HG02623 (cell line): ENCODE data around the gene GRID2.
"Not testable (repeated sequence)": the region's sequence is repeated elsewhere in the genome, so short reads cannot be mapped to it uniquely, and the experiment has no call there.

Source experiments
- ATAC-seq: cut with Tn5 transposase; IDR thresholded peaks from one replicate; pipeline ENCODE4 v1.9.1; 2021; ENCODE audit warnings: moderate library complexity; ENCODE audit not compliant: unreplicated experiment

Gene GRID2

DNA sequence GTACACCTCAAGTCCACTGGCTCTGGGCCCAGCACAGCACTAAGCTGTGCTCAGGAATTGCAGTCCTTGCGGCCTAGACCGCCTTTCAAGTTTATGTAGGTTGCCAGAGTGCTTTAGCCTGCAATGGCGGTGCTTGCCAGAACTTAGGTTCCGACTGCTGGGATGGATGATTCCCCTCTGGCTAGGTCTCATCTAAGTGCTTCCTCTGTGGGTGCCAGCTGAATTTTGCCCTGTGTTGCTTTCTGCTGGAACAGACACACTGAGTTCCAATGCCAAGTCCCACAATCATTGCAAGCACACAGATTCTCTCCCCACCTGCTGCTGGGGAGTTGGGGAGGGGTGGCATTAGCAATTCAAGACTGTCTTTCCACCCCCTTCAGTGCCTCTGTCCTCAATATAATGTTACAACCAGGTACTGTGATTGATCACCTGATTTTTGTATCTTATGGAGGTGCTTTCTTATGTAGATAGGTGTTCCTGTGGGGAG is 129.5 kb downstream of the GRID2 start:
- no peak for ATAC-seq

DNA sequence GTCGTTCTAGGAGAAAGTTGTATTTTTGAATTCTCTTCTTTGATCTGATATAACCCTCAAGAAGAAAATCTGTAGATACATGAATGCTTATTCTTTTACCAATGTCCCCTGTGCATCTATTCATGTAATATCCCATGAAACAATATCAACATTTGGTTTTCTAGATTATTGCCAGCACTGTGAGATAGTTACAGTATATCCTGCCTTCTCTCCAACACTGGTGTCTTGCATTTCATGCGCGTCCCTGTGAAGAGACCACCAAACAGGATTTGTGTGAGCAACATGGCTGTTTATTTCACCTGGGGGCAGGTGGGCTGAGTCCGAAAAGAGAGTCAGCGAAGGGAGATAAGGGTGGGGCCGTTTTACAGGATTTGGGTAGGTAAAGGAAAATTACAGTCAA is 135.0 kb downstream of the GRID2 start:
- not testable (repeated sequence) for ATAC-seq

DNA sequence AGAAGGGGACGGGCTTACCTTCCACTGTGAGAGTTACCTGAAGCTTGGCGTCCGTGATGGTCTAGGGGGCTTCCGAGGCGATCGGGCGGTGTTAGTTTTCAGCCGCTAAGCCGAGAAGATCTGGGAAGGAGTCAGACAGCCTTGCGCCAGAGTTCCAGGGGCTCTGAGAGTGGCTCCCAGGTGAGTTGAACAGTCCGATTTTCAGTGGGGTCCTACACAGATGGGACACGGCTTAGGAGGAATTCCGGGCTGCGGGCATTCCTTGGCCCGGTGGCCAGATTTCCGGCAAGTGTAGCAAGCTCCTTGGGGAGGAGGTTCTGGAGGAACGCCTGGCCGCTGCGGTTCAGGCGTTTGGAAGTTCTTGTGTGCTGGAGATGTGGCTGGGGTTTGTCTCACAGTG is 138.4 kb downstream of the GRID2 start:
- ATAC-seq, result not testable (repeated sequence)

DNA sequence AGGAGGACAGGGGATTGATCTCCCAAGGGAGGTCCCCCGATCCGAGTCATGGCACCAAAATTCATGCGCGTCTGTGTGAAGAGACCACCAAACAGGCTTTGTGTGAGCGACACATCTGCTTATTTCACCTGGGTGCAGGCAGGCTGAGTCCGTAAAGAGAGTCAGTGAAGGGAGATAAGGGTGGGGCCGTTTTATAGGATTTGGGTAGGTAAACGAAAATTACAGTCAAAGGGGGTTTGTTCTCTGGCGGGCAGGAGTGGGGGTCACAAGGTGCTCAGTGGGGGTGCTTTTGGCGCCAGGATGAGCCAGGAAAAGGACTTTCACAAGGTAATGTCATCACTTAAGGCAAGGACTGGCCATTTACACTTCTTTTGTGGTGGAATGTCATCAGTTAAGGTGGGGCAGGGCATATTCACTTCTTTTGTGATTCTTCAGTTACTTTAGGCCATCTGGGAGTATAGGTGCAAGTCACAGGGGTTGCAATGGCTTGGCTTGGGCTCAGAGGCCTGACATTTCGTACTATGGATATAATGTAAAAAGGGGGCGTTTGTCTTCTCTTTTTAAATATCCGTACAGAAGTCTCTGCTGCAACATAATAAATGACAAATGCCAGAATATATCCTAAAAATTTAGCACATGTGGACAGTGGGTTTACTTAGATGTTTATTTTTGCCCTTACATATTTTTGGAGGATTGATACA is 140.5 kb downstream of the GRID2 start:
- not testable (repeated sequence) for ATAC-seq

DNA sequence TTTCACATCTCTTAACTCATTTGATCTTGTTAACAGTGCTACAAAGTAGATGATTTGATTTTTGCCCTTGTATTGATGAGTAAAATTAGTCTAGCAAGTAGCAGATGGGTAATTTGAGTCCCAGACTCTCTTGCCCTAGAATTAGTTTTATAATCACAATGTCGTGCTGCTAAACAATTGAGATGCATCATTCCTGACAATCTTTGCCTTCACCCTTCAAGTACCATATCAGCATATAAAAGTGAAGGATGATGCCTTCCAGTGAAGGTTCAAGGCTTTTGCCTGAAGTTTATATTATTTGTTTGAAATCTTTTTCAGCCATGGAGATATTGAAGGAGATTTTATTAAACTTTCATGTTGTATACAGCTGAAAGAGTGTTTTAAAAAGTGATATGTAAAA is 141.4 kb downstream of the GRID2 start:
- no peak for ATAC-seq

DNA sequence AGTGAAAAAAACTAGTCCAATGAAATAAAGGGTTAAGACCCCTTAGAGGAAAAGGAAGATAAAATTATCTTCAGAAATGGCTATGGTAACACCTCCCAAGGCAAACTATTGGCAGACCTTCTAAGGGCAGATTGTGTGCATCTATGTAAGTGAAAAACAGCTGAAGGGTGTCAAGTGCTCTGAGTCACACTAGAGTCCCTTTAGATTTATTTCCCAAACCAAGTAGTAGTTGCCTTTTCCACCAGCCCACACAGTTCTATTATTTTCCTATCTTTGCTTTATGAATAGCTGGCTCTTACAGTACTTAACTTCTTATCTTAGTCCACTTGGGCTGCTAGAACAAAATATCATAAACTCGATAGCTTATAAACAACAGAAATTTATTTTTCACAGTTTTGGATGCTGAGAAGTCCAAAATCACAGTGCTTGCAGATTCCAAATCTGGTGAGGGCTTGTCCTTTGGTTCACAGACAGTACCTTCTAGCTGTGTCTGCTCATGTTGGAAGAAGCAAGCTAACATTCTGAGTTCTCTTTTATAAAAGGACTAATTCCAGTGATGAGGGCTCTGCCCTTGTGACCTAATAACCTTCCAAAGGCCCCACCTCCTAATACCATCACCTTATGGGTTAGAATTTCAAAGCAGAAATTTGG is 143.6 kb downstream of the GRID2 start:
- no peak for ATAC-seq

DNA sequence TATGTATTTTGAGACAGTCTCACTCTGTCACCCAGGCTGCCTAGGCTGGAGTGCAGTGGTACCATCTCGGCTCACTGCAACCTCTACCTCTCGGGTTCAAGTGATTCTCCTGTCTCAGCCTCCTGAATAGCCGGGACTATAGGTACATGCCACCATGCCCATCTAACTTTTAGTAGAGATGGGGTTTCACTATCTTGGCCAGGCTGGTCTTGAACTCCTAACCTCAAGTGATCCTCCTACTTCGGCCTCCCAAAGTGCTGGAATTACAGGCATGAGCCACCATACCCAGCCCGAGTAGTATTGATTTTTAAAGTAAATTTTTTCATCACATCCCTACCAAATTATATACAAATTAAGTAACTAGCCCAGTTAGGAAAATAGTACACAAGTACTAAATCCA is 144.4 kb downstream of the GRID2 start:
- ATAC-seq, result not testable (repeated sequence)

DNA sequence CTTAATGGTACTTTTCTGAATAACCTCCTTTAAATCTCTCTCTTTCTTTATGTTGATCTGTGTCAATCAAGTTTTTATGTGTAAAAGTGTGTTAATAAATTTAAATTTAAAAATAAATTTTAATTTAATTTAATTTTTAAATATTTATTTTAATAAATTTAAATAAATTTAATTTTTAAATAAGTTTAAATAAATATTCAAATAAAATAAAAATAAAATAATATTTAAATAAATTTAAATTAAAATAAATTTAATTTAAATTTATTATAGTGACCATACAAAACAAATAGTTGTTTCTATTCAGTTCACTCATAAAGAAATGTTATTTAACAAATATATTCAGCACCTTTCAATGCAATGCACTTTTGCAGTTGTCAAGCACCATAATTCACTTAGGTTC is 146.9 kb downstream of the GRID2 start:
- ATAC-seq, result no peak

DNA sequence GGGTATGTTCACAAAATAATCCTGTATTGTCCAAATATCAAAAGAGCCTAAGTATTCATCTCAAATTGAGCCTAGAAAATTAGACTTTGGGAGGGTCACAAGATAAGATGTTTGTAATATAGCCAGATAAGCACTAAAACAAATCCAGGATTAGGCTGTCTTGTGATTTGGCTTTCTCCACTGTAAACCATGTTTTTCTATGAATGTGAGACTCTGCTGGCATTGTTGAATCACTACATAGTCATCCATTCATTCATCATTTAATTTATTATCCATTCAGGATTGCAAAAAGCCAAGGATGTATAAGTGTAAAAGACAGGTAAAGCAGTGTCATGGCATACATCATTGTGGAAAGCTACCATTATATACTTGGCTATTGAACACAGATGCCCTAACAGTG is 148.0 kb downstream of the GRID2 start:
- ATAC-seq, result no peak

DNA sequence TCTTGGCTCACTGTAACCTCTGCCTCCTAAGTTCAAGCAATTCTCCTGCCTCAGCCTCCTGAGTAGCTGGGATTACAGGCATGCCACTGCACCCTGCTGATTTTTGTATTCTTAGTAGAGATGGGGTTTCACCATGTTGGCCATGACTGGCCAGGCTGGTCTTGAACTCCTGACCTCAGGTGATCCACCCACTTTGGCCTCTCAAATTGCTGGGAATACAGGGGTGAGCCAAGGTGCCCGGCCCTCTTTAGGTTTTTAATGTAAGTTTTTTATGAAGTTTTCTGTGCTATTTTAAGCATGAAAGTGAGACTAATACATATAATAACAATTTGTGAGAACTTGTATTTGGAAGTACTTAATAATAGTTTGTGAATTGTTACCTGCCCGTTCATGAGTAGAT is 148.6 kb downstream of the GRID2 start:
- ATAC-seq, result not testable (repeated sequence)

DNA sequence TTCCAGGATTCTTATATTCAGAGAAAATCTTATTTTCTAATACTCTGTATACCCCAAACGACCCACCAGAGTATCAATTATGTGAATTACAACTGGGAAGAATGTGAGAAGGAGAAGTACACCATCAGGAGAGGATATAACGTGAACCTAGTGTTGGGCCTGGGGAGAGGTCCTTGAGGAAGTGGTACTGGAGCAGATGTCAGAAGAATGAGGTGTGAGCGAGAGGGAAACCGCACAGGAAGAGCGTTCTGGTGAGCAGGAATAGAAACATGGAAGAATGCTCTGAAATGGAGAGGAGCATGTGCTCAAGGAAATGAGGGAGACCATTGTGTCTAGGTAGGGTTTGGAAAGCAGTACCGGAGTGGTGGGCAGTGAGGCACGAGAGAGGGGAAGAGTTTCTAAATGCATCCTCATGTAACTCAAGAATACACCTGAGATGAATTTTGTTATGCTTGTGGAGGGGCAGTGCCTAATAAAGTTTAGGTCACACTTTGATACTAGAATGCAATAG is 151.6 kb downstream of the GRID2 start:
- no peak for ATAC-seq

DNA sequence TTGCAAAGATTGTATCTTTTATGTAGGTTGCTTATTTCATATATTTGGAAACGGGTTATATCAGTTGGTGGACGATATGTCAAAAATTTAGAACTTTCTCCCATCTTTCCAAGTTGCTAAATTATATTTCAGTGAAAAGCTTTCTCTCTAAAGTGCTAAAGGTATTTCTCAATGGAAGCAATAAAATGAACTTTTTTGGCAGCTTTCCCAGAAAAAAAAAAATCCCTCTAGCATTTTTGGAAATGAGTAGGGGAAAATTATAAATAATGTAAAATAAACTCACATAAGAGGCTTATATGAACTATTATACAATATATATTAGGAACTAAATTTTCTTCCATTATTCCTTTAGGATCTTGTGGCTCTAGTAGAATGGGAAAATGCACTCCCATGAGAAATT is 152.2 kb downstream of the GRID2 start:
- ATAC-seq, result no peak

DNA sequence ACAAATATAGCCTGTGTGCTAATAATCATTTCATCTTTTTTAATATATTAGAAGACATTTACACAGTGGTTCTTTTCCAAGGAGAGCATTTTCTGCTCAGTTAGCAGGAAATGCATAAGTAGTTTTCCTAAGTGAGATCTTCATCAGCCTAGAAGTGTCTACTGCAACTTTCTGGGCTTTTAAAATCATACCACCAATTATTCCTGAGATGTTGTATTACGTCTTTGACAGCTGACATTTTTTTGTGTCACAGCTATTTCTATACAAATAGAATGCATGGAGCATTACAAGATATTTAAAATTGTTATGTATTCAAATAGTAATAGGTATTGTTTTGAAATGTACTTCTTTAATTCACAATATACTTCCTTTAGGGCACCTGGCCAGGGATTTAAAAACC is 158.0 kb downstream of the GRID2 start:
- no peak for ATAC-seq

DNA sequence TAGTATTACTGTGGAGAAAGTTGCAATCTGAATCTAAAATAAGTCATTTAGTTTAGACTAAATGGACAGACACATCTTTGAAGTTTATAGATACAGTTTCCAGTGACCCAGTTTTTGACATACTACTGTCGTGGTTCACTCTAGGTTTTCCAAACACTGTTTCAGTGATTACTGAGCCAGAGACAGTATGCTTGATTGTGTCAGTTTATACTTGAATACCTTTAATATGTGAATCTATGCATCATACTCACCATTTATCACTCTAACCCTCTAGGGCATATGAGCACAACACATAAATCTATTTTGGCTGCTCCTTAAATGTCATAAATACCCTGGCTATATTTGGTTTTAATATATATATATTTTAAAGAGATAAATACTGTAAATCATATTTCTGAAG is 173.5 kb downstream of the GRID2 start:
- ATAC-seq, result no peak

DNA sequence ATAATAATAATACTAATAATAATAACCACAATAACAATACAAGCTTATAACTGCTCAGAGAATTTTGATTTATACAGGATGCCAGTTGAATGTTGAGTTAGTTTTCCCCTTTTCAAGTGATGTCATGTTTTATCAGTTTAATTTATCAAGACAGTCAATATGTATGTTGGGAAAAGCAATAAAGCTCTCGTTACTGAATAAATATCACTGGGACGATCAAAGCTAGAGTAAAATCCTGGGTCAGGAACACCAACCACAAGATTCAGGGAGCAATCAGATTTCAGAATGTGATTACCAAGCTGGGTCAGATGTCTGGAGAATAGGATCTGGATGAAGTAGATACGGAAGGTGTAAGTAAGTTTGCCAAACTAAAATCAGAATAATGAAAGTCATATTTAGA is 179.6 kb downstream of the GRID2 start:
- ATAC-seq, result no peak

DNA sequence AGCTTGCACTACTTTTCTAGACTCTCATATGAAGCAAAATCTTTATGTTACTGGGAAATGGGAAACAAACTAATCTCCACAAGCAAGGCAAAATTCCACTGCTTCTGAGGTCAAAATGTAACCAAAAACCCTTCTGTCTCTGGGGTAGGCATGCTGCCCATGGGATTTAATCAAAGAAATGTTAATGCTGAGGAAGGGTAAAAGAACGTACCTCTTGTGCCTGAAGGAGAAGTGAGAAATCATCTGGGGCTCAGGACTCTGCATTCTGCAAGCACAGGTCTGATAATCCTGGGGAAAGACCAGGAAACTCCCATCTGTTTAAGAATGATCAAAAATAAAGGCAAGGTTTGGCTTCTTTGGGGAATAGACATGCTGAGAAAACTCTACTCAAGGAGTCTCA is 184.7 kb downstream of the GRID2 start:
- no peak for ATAC-seq

DNA sequence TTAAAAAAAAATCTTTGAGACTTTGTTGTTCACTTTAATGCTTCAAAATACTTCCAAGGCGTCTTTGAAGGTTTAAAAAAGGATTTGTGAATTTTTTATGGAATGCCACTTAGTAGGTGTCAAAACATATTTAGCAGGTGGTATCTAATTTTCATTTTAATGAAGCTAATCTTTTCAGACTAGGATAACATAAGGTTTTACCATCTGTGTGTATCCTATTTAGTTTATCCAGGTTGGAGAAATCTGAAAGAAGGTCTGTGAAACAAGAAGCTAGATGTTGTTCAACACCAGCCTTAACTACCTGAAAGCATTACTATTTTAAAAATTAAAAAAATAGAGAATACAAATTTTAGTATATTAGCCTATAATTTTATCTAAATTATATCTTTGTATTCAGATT is 193.4 kb downstream of the GRID2 start:
- no peak for ATAC-seq

DNA sequence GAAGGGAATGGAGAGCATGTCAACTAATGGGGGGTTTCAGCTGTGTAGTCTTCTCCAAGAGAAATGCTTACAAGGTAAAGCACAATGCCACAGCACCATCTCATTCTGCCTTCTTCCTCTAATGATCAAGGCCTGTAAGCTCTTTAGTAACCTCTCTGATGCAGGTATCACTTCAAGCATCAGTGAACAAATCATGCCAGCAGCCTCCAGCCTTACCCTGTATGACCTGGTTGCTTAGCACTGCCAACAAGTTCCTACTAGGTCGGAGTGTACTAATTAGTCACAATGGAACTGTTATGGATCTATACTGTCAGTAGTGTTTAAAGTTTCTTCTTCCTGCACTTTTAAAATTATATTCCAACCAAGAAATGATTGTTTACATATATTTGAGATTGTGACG is 197.7 kb downstream of the GRID2 start:
- ATAC-seq, result no peak

DNA sequence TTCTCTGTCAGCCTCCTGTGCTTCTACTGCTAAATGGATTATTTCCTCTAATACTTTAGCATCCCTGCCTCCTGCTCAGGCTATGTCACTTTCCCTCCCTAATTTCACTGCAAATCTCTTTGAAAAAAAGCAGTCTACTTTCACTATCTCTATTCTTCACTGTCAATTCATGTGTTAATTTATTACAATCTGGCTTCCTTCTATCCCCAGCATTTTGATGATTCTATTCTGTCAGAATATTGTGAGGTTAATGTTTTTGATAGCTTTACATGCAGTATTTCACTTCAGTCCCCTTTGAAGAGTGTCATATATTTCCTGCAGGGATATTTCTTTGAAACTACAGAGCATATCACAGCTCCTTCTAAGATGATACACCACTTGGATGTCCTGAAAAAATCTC is 203.2 kb downstream of the GRID2 start:
- ATAC-seq, result no peak

DNA sequence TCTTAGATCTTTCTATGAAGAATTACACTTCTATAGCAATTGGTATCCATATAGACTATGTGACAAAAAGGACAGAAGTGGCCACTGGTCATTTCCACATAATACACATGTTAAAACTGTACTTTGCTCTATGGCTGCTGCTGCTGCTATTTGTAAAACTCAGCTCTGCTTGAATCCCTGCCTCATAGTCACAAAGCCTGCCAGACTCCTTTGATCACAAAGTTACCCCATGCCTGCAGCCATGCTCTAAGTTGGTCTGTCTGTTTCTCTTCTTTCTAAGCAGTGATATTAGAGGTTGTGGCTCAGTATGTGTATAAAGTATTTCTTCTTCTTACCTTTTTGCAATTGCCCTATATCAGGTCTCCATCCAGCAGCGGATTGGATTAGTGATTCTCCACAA is 210.9 kb downstream of the GRID2 start:
- ATAC-seq, result no peak

DNA sequence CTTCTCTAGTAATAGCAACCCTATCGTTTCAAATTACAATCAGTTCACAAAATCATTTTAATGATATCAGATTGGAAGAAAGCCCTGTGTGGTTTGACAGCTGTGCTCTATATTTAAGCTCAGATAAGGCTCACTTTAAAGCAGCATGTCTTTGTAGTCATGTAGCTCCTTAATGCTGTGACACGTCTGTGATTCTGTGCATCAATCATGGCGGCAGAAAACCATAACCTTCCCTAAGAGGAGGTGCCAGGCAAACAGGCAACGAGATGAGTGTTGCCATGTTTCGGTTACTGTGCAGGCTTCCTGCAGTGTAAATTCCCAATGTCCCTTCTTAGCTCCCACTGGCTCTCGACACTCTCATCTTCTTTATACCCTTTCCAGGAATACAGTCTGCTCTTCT is 212.7 kb downstream of the GRID2 start:
- ATAC-seq, result no peak

DNA sequence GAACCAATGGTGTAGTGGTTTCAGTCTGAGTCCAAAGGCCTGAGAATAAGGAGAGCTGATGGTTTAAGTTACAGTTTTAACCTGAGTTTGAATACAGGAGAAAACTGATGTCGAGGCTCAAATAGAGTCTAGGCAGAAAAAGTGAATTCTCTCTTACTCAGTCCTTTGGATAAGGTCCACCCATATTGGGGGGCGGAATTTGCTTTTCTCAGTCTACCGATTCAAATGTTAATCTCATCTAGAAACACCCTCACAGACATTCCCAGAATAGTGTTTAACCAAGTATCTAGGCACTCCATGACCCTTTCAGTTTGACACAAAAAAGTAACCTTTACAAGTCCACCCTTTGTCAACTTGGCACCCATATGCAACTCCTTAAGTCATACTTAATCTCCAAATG is 216.0 kb downstream of the GRID2 start:
- no peak for ATAC-seq

DNA sequence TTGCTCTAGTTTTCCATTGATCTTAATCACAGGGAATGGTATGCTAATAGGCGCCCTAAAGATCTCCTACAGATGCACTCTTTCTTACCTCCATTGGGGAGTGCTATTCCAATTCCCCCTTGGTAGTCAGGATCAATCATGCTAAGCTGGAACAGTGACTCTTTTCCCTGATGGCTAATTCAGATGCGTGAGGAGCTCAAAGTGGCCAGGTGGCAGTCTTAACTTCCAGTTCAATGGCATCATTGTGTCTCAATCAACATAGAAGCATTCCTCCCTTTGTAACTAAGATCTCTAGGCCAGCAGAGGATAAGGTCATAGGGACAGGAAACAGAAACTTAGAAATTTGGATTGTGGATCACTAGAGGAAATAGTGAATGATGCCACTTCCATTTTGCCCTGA is 216.8 kb downstream of the GRID2 start:
- no peak for ATAC-seq
